OCI-LY1 (cell line): Measurements from ENCODE around the gene TMEM198.

Experiments used
- H2AFZ ChIP-seq: fragments of 200-600 bp; sonication (generic), shearing (Covaris generic); 2 replicates; pipeline ENCODE4 v1.6.0; 2014; ENCODE audit warnings: antibody characterized with exemption, mild to moderate bottlenecking, low read length
- H3F3A ChIP-seq: fragments of 200-600 bp; sonication (generic), shearing (Covaris generic); 2 replicates; pipeline ENCODE4 v1.6.0; 2014; ENCODE audit warnings: mild to moderate bottlenecking, antibody characterized with exemption, low read length, moderate library complexity; ENCODE audit not compliant: insufficient read depth
- H3K27ac ChIP-seq: fragments of 200-600 bp; sonication (generic); 2 replicates; pipeline ENCODE4 v1.5.1; 2014; ENCODE audit warnings: low read length, mixed run types, mild to moderate bottlenecking, low read depth; ENCODE audit not compliant: poor library complexity, severe bottlenecking
- H3K27me3 ChIP-seq: fragments of 200-600 bp; sonication (generic); 2 replicates; pipeline ENCODE4 v1.6.0; 2014; ENCODE audit warnings: antibody characterized with exemption, mild to moderate bottlenecking, low read length, moderate library complexity; ENCODE audit not compliant: insufficient read depth
- H3K36me3 ChIP-seq: fragments of 200-600 bp; sonication (generic); 2 replicates; pipeline ENCODE4 v1.6.1; 2014; ENCODE audit warnings: mild to moderate bottlenecking, antibody characterized with exemption, low read length, moderate library complexity, mixed read lengths; ENCODE audit not compliant: insufficient read depth
- H3K4me1 ChIP-seq: fragments of 200-600 bp; sonication (generic); 2 replicates; pipeline ENCODE4 v1.5.1; 2014; ENCODE audit warnings: mild to moderate bottlenecking, low read length, moderate library complexity; ENCODE audit not compliant: insufficient read depth, severe bottlenecking
- H3K4me2 ChIP-seq: fragments of 200-600 bp; sonication (generic), shearing (Covaris generic); 2 replicates; pipeline ENCODE4 v1.6.1; 2014; ENCODE audit warnings: low read length
- H3K4me3 ChIP-seq: fragments of 200-600 bp; sonication (generic); 2 replicates; pipeline ENCODE4 v1.5.1; 2014; ENCODE audit warnings: low read length, low read depth, mild to moderate bottlenecking, mixed read lengths; ENCODE audit not compliant: poor library complexity, severe bottlenecking
- H3K79me2 ChIP-seq: fragments of 200-600 bp; shearing (Covaris generic); 2 replicates; pipeline ENCODE4 v1.6.1; 2016; ENCODE audit warnings: mixed run types, low read length, mixed read lengths; ENCODE audit not compliant: insufficient read depth
- H3K9ac ChIP-seq: fragments of 200-600 bp; sonication (generic), shearing (Covaris generic); 2 replicates; pipeline ENCODE4 v1.6.1; 2014; ENCODE audit warnings: mild to moderate bottlenecking, low read length, mixed read lengths
- H3K9me2 ChIP-seq: fragments of 200-600 bp; sonication (generic), shearing (Covaris generic); 2 replicates; pipeline ENCODE4 v1.6.1; 2014; ENCODE audit warnings: low read depth, mild to moderate bottlenecking, low read length, mixed read lengths
- H3K9me3 ChIP-seq: fragments of 200-600 bp; shearing (Covaris generic); 2 replicates; pipeline ENCODE4 v1.6.1; 2014; ENCODE audit warnings: low read length, mixed read lengths
- H4K20me1 ChIP-seq: fragments of 200-600 bp; sonication (generic), shearing (Covaris generic); 2 replicates; pipeline ENCODE4 v1.6.0; 2016; ENCODE audit warnings: mild to moderate bottlenecking, low read length; ENCODE audit not compliant: insufficient read depth
- CTCF ChIP-seq: fragments of 200-600 bp; sonication (generic), shearing (Covaris generic); IDR thresholded peaks from 2 replicates; pipeline ENCODE4 v1.5.1; 2017; ENCODE audit warnings: mild to moderate bottlenecking, antibody characterized with exemption, low read length, moderate library complexity, mixed read lengths
- EZH2 ChIP-seq: fragments of 200-600 bp; sonication (generic), shearing (Covaris generic); IDR thresholded peaks from 2 replicates; pipeline ENCODE4 v1.8.0; 2017; ENCODE audit warnings: borderline replicate concordance, mixed run types, mild to moderate bottlenecking, antibody characterized with exemption, low read length, moderate library complexity, mixed read lengths

Gene TMEM198

GRCh38 chr2:219547621-219548020 is 3.8 kb downstream of the TMEM198 start:
- Histone ChIP-seq H3K9me3 (no peaks in the 10 kb centered on the region), H2AFZ (no peak overlapping the region), H3K79me2 (no peaks in the 10 kb centered on the region), H3K9me2 (no peaks in the 10 kb centered on the region), H3K4me2 (no peak overlapping the region), H3F3A (no peaks in the 10 kb centered on the region), H3K9ac (no peak overlapping the region), H3K27ac (no peak overlapping the region), H3K36me3 (no peaks in the 10 kb centered on the region), H3K4me1 (peaks cover 5% of the 10 kb centered on the region), H3K27me3 (no peaks in the 10 kb centered on the region), H3K4me3 (no peak overlapping the region), H4K20me1 (no peaks in the 10 kb centered on the region)
- TF ChIP-seq CTCF: no peak
- no peak for TF ChIP-seq EZH2

GRCh38 chr2:219548990-219549389 is 5.2 kb downstream of the TMEM198 start:
- Histone ChIP-seq H3K4me2 (no peak overlapping the region), H3K27ac (no peak overlapping the region), H3K9me2 (no peaks in the 10 kb centered on the region), H3K4me1 (peaks cover 5% of the 10 kb centered on the region), H4K20me1 (no peaks in the 10 kb centered on the region), H3K27me3 (no peaks in the 10 kb centered on the region), H3K79me2 (no peaks in the 10 kb centered on the region), H3K9ac (no peak overlapping the region), H3K4me3 (no peak overlapping the region), H2AFZ (no peak overlapping the region), H3F3A (no peaks in the 10 kb centered on the region), H3K9me3 (no peaks in the 10 kb centered on the region), H3K36me3 (no peaks in the 10 kb centered on the region)
- TF ChIP-seq EZH2 (no peak), CTCF (no peak)

GRCh38 chr2:219549619-219550018 is 5.8 kb downstream of the TMEM198 start:
- H3K9me3 ChIP-seq: no peaks in the 10 kb centered on the region
- no peaks in the 10 kb centered on the region for H3K27me3 ChIP-seq
- no peaks in the 10 kb centered on the region for H3K36me3 ChIP-seq
- H4K20me1 ChIP-seq: no peaks in the 10 kb centered on the region
- H3K4me1 ChIP-seq: no peaks in the 10 kb centered on the region
- H3K9me2 ChIP-seq: no peaks in the 10 kb centered on the region
- TF ChIP-seq CTCF (no peak), EZH2 (no peak)
- no peak overlapping the region for H2AFZ ChIP-seq
- H3K4me2 ChIP-seq: no peak overlapping the region
- no peak overlapping the region for H3K9ac ChIP-seq
- no peaks in the 10 kb centered on the region for H3F3A ChIP-seq
- no peak overlapping the region for H3K27ac ChIP-seq
- no peak overlapping the region for H3K4me3 ChIP-seq
- no peaks in the 10 kb centered on the region for H3K79me2 ChIP-seq
